Activated T-cell treated with anti-CD3 and anti-CD28 coated beads, Interleukin-2, amount 50 U/mL, for 48 hours (primary cell): ENCODE measurements around the gene SRP9.
"Not testable (repeated sequence)": the region's sequence is repeated elsewhere in the genome, so short reads cannot be mapped to it uniquely, and the experiment has no call there.

Experiments
- DNase-seq, 2 experiments: peaks; one replicate each; pipeline ENCODE4 v3.0.0-alpha.2; 2020

Gene SRP9

DNA sequence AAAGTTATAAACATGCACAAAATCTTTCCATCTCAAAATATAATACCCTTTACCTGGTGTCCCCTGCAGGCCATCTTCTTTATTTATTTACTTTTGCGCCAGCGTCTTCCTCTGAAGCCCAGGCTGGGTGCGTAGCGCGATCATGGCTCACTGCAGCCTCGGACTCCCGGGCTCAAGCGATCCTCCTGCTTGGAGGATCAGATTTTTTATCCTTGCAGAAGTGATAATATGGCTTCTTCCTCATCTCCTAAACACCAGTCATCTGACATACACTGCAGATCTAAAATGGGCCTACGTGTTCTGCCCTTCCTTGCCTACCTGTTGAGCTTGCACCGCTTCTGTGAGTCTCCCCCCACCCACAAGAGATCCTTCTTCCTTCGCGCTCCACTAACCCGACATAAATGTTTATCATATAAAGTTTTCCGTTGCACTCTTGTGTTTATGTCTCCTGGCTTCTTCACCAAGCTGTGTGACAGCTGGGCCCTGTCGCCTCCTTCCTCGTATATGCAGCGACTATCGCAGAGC, 506 bp upstream of the SRP9 start:
- no peak for DNase-seq

DNA sequence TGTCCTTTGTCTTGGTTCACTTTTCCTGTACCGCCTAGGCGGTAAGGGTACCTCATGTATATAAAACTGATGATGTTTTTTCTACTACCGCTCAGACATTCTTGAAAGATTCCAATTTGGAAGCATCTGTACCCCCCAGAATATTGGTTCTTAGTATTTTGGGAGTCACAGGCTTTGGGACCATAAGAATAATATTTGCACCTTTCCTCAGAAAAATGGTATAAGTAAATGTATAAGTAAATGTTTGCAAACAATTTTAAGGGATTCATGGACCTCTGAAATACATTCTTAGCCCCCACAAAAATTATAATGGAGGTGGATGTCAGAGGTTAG, 677 bp downstream of the SRP9 start:
- DNase-seq = no peak

- DNase-seq = not testable (repeated sequence)
These were observed 1.5 kb downstream of the SRP9 start for GRCh38 chr1:225779165-225779564.

DNA sequence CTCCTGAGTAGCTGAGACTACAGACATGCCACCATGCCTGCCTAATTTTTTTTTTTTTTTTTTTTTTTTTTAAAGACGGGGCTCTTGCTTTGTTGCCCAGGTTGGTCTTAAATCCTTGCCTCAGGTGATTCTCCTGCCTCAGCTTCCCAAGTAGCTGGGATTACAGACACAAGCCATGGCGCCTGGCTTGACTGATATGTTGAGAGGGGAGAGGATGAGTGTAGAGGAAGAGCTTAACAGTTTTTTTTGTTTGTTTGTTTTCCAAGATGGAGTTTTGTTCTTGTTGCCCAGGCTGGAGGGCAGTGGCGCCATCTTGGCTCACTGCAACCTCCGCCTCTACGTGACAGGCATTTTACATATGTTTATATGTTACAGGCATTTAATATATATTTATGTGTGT, 2.5 kb downstream of the SRP9 start:
- DNase-seq = no peak

DNA sequence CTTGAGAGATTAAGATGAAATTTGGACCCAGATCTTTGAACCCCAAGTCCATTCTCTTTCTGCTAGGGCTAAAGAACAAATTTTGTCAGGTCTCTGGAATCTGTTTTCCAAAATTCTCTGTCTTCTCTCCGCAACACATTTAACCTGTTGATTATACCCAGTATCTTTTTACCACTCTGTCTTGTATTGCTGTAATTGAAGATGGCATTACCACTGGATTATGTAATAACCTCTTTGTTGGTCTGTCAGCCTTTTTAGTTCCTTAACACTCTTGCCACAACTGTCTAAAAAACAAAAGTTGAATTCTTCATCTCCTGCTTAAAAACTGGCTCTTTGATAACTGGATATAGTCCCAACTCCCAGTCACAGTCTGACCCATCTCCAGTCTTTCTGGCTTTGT, 3.0 kb downstream of the SRP9 start:
- no peak for DNase-seq

DNA sequence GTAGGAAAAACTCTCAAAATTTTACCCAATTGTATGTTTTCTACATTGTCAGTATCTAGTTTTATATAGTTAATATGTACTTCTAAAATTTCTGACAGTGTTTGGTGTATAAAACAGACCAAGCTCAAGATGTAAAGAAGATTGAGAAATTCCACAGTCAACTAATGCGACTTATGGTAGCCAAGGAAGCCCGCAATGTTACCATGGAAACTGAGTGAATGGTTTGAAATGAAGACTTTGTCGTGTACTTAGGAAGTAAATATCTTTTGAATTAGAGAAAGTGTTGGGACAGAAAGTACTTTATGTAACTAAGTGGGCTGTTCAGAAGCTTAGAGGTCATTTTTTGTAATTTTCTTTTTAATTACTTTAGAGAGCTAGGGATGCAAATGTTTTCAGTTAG, 11.5 kb downstream of the SRP9 start:
- DNase-seq = not testable (repeated sequence)

DNA sequence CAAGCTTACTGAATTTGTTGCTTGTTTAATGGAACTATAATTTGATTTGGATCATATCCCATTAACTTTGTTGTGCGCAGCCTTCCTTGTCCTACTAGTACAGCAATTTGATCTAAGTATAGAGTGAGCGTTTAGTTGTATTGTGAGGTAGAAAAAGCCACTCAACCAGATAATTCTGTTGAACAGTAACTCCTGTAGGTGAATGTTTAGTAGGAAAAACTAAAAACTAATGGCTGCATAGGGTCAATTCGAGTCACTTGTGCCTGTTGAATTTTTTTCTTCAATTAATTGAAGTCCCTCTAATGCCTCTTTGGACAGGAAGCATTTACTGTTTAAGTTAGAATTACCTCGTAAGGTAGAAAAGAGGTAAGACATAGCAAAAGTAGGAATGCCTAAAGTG, 17.3 kb downstream of the SRP9 start:
- DNase-seq = no peak

- DNase-seq = not testable (repeated sequence)
These were observed 18.5 kb downstream of the SRP9 start for GRCh38 chr1:225796097-225796496.

DNA sequence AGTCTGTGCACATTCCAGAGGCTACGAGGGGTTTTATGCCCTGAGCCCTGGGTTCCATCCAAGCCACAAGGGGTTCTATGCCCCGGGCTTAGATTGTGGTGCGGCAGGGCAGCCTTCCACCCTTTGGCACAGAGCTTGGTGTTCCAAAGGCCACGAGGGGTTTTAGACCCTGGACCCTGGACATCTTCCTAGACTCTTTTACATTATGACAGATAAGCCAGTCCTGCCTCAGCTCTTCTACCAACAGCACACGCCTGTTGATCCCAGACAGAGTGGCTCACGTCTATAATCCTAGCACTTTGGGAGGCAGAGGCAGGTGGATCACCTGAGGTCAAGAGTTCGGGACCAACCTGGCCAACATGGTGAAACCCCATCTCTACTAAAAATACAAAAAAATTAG, 23.5 kb downstream of the SRP9 start:
- not testable (repeated sequence) for DNase-seq

- DNase-seq = no peak
These were observed 28.6 kb downstream of the SRP9 start for GRCh38 chr1:225806249-225806648.

- not testable (repeated sequence) for DNase-seq
These were observed 29.1 kb downstream of the SRP9 start for GRCh38 chr1:225806736-225807135.

DNA sequence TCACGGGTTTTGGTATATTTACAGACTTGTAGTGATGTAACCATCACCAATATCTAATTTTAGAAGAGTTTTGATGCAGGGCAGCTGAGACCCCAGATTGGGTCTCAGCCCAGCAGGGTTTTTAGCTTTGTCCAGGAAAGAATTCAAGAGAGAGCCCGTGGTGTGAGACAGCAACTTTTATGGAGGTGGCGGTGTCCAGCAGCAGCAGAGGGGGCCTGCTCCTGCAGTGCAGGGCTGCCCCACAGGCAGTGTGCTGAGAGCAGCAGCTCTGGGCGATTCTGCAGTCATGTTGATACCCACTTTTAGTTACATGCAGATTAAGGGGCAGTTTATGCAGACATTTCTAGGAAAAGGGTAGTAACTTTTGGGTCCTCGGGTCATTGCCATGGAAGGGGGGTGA, 30.5 kb downstream of the SRP9 start:
- DNase-seq = no peak

- peak; percentile 86 to 88 for DNase-seq
These were observed 32.4 kb downstream of the SRP9 start, which contains the start of gene EPHX1 for GRCh38 chr1:225809842-225810578. TSS of gene EPHX1 (plus strand) at chr1:225810124. CDS start at chr1:225828730, 18,606 bp downstream.

- not testable (repeated sequence) for DNase-seq
These were observed 33.2 kb downstream of the SRP9 start for GRCh38 chr1:225810579-225811538.

- no peak for DNase-seq
These were observed 34.2 kb downstream of the SRP9 start for GRCh38 chr1:225811622-225812487.

DNA sequence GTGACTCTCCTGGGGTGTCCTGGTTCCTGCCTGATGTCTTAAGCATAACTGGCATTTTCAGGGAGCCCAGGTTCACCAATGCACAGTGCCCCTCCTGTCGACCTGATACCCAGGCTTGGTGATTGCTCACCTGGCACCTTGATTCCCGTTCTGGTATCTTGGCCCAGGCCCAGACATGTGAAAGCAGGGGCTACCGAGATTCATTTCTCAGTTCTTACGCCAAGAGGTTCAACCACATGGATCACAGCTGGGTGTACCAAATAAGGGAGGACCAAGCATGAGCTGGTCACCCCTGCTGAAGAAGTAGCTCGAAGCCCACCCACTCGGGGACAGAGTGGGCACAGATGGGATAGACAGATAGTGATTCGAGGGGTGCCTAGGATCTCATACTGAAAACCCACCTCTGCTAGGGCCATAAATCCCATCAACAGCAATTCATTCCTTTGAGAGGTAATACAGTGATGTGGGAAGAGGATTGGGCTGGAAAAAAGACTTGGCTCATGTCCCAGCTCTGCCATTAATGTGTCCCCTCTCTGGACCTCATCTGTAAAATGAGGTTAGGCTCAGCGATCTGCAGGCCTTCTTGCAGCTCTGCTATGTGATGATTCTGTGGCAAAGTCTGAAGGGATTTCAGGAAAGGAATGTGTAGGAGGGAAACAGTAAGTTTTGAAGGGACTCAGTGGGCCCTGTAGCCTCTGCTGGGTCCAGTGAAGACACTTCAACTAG, 35.0 kb downstream of the SRP9 start:
- DNase-seq = no peak

DNA sequence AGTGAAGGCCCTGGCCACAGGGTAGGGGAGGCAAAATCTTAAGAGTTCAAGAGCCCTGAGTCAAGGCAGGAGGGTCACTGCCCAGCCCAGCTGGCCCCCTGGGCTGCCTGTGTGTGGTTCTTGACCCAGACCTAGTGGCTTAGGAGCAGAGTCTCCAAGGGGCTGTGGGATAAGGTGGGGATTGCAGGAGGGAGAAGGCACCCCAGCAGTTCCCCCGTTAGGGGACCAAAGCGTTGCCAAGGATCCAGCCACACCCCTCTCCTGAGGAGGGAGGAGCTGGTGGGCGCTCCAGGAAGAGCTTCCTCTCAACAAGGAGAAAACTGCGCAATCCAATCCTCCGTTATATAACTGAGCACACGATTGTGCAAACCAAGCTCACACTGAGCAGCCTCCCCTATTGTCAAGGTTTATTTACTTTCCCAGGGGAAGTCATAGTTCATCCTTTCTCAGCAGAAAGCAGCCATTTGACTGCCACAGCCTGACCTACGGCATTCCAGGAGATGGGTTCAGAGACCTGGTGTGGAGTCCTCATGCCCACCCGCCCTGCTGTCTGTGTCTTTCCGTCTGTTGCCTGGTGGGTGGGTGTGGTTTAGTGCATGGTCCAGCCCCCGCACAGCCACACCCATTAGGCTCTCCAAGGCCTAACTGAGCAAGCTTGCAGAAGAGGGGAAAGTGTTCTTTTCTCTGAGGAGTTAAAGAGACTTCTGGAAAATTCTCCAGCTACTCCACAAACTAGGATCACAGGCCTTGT, 35.8 kb downstream of the SRP9 start:
- no peak for DNase-seq

DNA sequence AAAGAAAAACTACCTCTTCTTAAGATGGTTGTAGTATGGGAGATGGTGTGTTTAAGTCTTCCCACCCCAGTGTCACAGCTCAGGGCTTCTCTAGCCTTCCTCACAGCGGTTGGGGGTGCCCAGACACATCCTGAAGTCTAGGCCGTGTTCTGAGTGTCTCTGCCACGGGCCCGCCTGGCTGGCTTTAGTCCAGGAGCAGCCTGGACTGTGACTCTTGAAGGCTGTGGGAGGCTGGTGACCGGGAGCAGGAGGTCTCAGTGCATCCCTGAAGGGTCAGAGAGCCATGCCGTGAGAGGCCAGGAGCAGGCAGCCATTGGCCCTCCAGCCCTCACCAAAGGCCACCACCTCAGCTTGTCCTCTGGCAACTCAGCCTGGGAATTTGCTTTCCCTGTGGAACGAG, 36.8 kb downstream of the SRP9 start:
- no peak for DNase-seq

DNA sequence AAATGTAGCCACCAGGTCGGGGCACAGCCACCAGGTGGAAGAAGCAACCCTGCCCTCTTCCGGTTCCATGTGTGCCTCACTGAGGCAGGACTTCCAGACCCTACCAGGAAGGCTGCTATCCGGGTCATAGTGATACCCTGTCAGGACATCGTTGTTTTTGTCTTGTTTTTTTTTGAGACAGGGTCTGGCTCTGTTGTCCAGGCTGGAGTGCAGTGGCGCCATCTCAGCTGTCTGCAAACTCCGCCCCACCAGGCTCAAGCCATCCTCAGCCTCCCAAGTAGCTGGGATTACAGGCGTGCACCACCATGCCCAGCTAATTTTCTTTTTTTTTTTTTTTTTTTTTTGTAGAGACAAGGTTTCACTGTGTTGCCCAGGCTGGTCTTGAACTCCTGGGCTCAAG, 37.5 kb downstream of the SRP9 start:
- not testable (repeated sequence) for DNase-seq

DNA sequence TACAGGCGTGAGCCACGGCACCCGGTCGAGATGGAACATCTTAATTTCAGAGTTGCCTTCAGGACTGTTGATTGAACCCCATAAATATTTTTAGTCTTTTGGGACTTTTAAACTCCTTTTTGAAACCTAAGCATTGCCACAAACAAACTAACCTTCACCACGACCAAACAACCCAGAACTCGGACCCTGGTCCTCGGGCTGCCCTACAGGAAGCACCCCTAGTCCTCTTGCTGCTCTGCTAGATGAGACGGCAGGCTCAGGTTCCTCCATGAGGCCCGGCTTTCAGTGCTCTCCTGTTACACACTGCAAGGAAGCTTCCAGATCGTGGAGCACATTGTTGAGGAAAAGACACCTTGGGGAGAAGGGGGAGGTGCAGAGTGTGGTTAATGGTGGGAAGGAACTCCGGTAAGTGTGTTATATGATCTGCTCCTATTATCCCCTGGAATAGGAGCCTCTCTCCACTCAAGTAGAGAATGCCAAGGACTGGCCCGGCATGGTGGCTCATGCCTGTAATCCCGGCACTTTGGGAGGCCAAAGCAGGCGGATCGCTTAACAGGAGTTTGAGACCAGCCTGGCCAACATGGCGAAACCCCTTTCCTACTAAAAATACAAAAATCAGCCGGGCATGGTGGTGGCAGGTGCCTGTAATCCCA, 38.0 kb downstream of the SRP9 start:
- DNase-seq = no peak
